WTC11 (cell line): ENCODE results near the gene TAX1BP3. TPM values are rescaled to one million over a fixed set of nuclear protein-coding genes. Genes with fewer than 3 reads are reported as not detected.
A peak's percentile ranks its signal among the peaks of the same experiment; 100 is the strongest.

Experiments
- AR ChIP-seq: fragments of 250-450 bp; sonication (Bioruptor Pico); IDR thresholded peaks from 2 replicates; pipeline ENCODE4 v1.9.0; 2021; ENCODE audit warnings: mild to moderate bottlenecking
- ATF6 ChIP-seq: sonication (generic); formaldehyde crosslinking; IDR thresholded peaks from 2 replicates; pipeline ENCODE4 v1.8.1; 2023; ENCODE audit warnings: mild to moderate bottlenecking, missing genetic modification reagents
- CREB1 ChIP-seq: sonication (generic); formaldehyde crosslinking; IDR thresholded peaks from 2 replicates; pipeline ENCODE4 v1.8.0; 2023; ENCODE audit warnings: mild to moderate bottlenecking, missing genetic modification reagents
- FOXK1 ChIP-seq: sonication (generic); formaldehyde crosslinking; IDR thresholded peaks from 2 replicates; pipeline ENCODE4 v1.8.0; 2022; ENCODE audit warnings: mild to moderate bottlenecking, moderate library complexity, missing genetic modification reagents
- GABPB1 ChIP-seq: sonication (generic); formaldehyde crosslinking; IDR thresholded peaks from 2 replicates; pipeline ENCODE4 v1.8.1; 2023; ENCODE audit warnings: mild to moderate bottlenecking, missing genetic modification reagents
- GRHL2 ChIP-seq: fragments of 250-450 bp; sonication (Bioruptor Pico); IDR thresholded peaks from 2 replicates; pipeline ENCODE4 v1.8.0; 2022; ENCODE audit warnings: mild to moderate bottlenecking, moderate library complexity; ENCODE audit not compliant: insufficient replicate concordance, severe bottlenecking
- GTF2I ChIP-seq: fragments of 250-450 bp; sonication (Bioruptor Pico); conservative IDR thresholded peaks from 2 replicates; pipeline ENCODE4 v1.4.0; 2021; ENCODE audit warnings: mild to moderate bottlenecking
- JAZF1 ChIP-seq: fragments of 250-450 bp; sonication (Bioruptor Pico); IDR thresholded peaks from 2 replicates; pipeline ENCODE4 v1.9.0; 2021; ENCODE audit warnings: moderate library complexity, mild to moderate bottlenecking, inconsistent platforms
- JUN ChIP-seq: sonication (generic); formaldehyde crosslinking; IDR thresholded peaks from 2 replicates; pipeline ENCODE4 v1.8.0; 2023; ENCODE audit warnings: mild to moderate bottlenecking, missing genetic modification reagents
- KAT7 ChIP-seq: sonication (generic); formaldehyde crosslinking; IDR thresholded peaks from 2 replicates; pipeline ENCODE4 v1.8.1; 2023; ENCODE audit warnings: missing genetic modification reagents, mild to moderate bottlenecking, borderline replicate concordance
- NR1H2 ChIP-seq: sonication (generic); formaldehyde crosslinking; IDR thresholded peaks from 2 replicates; pipeline ENCODE4 v1.9.0; 2021; ENCODE audit warnings: mild to moderate bottlenecking, moderate library complexity, missing genetic modification reagents
- PRRX2 ChIP-seq: fragments of 250-450 bp; sonication (Bioruptor Pico); IDR thresholded peaks from 2 replicates; pipeline ENCODE4 v1.8.0; 2021; ENCODE audit warnings: mild to moderate bottlenecking
- RELA ChIP-seq: sonication (generic); formaldehyde crosslinking; IDR thresholded peaks from 2 replicates; pipeline ENCODE4 v1.8.1; 2022; ENCODE audit warnings: missing genetic modification reagents, mild to moderate bottlenecking, borderline replicate concordance
- SMAD4 ChIP-seq: sonication (generic); formaldehyde crosslinking; IDR thresholded peaks from 2 replicates; pipeline ENCODE4 v1.8.0; 2022; ENCODE audit warnings: mild to moderate bottlenecking, missing genetic modification reagents
- ZBTB21 ChIP-seq: sonication (generic); formaldehyde crosslinking; IDR thresholded peaks from 2 replicates; pipeline ENCODE4 v1.8.1; 2023; ENCODE audit warnings: mild to moderate bottlenecking, missing genetic modification reagents, borderline replicate concordance
- ZNF121 ChIP-seq: sonication (generic); formaldehyde crosslinking; IDR thresholded peaks from 2 replicates; pipeline ENCODE4 v1.8.0; 2023; ENCODE audit warnings: missing genetic modification reagents
- ZNF263 ChIP-seq: sonication (generic); formaldehyde crosslinking; IDR thresholded peaks from 2 replicates; pipeline ENCODE4 v1.8.1; 2022; ENCODE audit warnings: low read depth, mild to moderate bottlenecking, moderate library complexity, missing genetic modification reagents
- ZNF532 ChIP-seq: fragments of 250-450 bp; sonication (Bioruptor Pico); IDR thresholded peaks from 2 replicates; pipeline ENCODE4 v1.9.0; 2021; ENCODE audit warnings: mild to moderate bottlenecking, borderline replicate concordance
- ZNF671 ChIP-seq: fragments of 250-450 bp; sonication (Bioruptor Pico); IDR thresholded peaks from 2 replicates; pipeline ENCODE4 v1.8.0; 2021; ENCODE audit warnings: mild to moderate bottlenecking
- total RNA-seq: library from RNA; stranded (reverse); gene quantifications from 3 replicates; pipeline ENCODE4 v1.2.3, GENCODE V29; 2021
- TF ChIP-seq, protein P1 (sequence below): fragments of 250-450 bp; sonication (Bioruptor Pico); IDR thresholded peaks from 2 replicates; pipeline ENCODE4 v1.9.0; 2021; ENCODE audit warnings: moderate library complexity, mild to moderate bottlenecking, inconsistent platforms, borderline replicate concordance
- TF ChIP-seq, protein P2 (sequence below): sonication (generic); formaldehyde crosslinking; IDR thresholded peaks from 2 replicates; pipeline ENCODE4 v1.8.1; 2022; ENCODE audit warnings: mild to moderate bottlenecking, missing genetic modification reagents, moderate library complexity, borderline replicate concordance
- TF ChIP-seq, protein P3 (sequence below): fragments of 200-600 bp; IDR thresholded peaks from 2 replicates; pipeline ENCODE4 v1.8.0; 2022; ENCODE audit warnings: antibody characterized with exemption
- TF ChIP-seq, protein P4 (sequence below): sonication (generic); formaldehyde crosslinking; IDR thresholded peaks from 2 replicates; pipeline ENCODE4 v1.8.0; 2022; ENCODE audit warnings: mild to moderate bottlenecking, missing genetic modification reagents

TAX1BP3 gene
- total RNA-seq, 1 experiment from 2014 or later = 76.2 TPM

- no peak for TF ChIP-seq ZNF121
- no peak for TF ChIP-seq ATF6 (CRISPR knock-in tag)
- TF ChIP-seq RELA = 0 out of 2 replicates have a peak, but pooled peaks have one; percentile 53
- TF ChIP-seq CREB1 (CRISPR knock-in tag) = no peak
- TF ChIP-seq, protein P1, sequence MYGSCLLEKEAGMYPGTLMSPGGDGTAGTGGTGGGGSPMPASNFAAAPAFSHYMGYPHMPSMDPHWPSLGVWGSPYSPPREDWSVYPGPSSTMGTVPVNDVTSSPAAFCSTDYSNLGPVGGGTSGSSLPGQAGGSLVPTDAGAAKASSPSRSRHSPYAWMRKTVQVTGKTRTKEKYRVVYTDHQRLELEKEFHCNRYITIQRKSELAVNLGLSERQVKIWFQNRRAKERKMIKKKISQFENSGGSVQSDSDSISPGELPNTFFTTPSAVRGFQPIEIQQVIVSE = no peak
- no peak for TF ChIP-seq PRRX2 (CRISPR knock-in tag)
- TF ChIP-seq, protein P2, sequence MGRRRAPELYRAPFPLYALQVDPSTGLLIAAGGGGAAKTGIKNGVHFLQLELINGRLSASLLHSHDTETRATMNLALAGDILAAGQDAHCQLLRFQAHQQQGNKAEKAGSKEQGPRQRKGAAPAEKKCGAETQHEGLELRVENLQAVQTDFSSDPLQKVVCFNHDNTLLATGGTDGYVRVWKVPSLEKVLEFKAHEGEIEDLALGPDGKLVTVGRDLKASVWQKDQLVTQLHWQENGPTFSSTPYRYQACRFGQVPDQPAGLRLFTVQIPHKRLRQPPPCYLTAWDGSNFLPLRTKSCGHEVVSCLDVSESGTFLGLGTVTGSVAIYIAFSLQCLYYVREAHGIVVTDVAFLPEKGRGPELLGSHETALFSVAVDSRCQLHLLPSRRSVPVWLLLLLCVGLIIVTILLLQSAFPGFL (CRISPR knock-in tag) = no peak
- TF ChIP-seq, protein P3, sequence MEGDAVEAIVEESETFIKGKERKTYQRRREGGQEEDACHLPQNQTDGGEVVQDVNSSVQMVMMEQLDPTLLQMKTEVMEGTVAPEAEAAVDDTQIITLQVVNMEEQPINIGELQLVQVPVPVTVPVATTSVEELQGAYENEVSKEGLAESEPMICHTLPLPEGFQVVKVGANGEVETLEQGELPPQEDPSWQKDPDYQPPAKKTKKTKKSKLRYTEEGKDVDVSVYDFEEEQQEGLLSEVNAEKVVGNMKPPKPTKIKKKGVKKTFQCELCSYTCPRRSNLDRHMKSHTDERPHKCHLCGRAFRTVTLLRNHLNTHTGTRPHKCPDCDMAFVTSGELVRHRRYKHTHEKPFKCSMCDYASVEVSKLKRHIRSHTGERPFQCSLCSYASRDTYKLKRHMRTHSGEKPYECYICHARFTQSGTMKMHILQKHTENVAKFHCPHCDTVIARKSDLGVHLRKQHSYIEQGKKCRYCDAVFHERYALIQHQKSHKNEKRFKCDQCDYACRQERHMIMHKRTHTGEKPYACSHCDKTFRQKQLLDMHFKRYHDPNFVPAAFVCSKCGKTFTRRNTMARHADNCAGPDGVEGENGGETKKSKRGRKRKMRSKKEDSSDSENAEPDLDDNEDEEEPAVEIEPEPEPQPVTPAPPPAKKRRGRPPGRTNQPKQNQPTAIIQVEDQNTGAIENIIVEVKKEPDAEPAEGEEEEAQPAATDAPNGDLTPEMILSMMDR = no peak
- TF ChIP-seq KAT7 (CRISPR knock-in tag) = no peak
- TF ChIP-seq SMAD4 = no peak
- TF ChIP-seq GRHL2 = no peak
- TF ChIP-seq, protein P4, sequence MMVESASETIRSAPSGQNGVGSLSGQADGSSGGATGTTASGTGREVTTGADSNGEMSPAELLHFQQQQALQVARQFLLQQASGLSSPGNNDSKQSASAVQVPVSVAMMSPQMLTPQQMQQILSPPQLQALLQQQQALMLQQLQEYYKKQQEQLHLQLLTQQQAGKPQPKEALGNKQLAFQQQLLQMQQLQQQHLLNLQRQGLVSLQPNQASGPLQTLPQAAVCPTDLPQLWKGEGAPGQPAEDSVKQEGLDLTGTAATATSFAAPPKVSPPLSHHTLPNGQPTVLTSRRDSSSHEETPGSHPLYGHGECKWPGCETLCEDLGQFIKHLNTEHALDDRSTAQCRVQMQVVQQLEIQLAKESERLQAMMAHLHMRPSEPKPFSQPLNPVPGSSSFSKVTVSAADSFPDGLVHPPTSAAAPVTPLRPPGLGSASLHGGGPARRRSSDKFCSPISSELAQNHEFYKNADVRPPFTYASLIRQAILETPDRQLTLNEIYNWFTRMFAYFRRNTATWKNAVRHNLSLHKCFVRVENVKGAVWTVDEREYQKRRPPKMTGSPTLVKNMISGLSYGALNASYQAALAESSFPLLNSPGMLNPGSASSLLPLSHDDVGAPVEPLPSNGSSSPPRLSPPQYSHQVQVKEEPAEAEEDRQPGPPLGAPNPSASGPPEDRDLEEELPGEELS (CRISPR knock-in tag) = peak; percentile 40; the same call in 1 of the 2 replicates
- TF ChIP-seq AR = no peak
- TF ChIP-seq ZNF532 (CRISPR knock-in tag) = no peak
- peak; percentile 67; the same call in 1 of the 2 replicates for TF ChIP-seq FOXK1 (CRISPR knock-in tag)
- TF ChIP-seq JAZF1 (CRISPR knock-in tag) = no peak
- no peak for TF ChIP-seq ZNF671 (CRISPR knock-in tag)
- TF ChIP-seq GTF2I (CRISPR knock-in tag) = no peak
- peak; percentile 53; the same call in 1 of the 2 replicates for TF ChIP-seq GABPB1 (CRISPR knock-in tag)
- TF ChIP-seq JUN (CRISPR knock-in tag) = 0 out of 2 replicates have a peak, but pooled peaks have one; percentile 61
- no peak for TF ChIP-seq ZNF263 (CRISPR knock-in tag)
- TF ChIP-seq NR1H2 (CRISPR knock-in tag) = no peak
- TF ChIP-seq ZBTB21 (CRISPR knock-in tag) = 0 out of 2 replicates have a peak, but pooled peaks have one; percentile 45
Observed at GRCh38 chr17:3636154-3636907, 32.0 kb downstream of the TAX1BP3 start, which contains the start of the genes CTNS and SHPK (continued).
